HEK293 (cell line): ENCODE results near the gene PTPRN2.
"Not testable (repeated sequence)": the region's sequence is repeated elsewhere in the genome, so short reads cannot be mapped to it uniquely, and the experiment has no call there.

ENCODE experiments used
- CTCF ChIA-PET: fragments of 350-600 bp; formaldehyde crosslinking; extraction: SDS; loops from one replicate; lab custom pipeline; 2021; ENCODE audit warnings: antibody characterized with exemption; lab: Yijun Ruan, JAX
- POLR2A ChIA-PET: fragments of 300-600 bp; formaldehyde crosslinking; extraction: SDS; loops from one replicate; lab custom pipeline; 2020; ENCODE audit warnings: antibody characterized with exemption, inconsistent platforms; lab: Yijun Ruan, JAX
- H3K27ac ChIP-seq: fragments of 200-500 bp; sonication (Bioruptor generic); 2 replicates; pipeline ENCODE4 v1.5.1; 2014; ENCODE audit warnings: low read depth, low read length, control low read depth, inconsistent platforms; ENCODE audit errors: extremely low read depth
- H3K36me3 ChIP-seq, 2 experiments: fragments of 200-500 bp in 1 of 2; sonication (Bioruptor generic) in 1 of 2; 1 replicate in 1 of 2; 2 replicates in 1 of 2; pipeline ENCODE4 v1.5.1; 2014 to 2017; ENCODE audit warnings: inconsistent platforms in 2 of 2, low read length in 2 of 2; ENCODE audit not compliant: control insufficient read depth in 2 of 2, insufficient read depth in 1 of 2
- H3K4me1 ChIP-seq: fragments of 200-500 bp; sonication (Bioruptor generic); 2 replicates; pipeline ENCODE4 v1.5.1; 2014; ENCODE audit warnings: mild to moderate bottlenecking, low read length, inconsistent platforms; ENCODE audit not compliant: control insufficient read depth, insufficient read depth
- H3K4me3 ChIP-seq: 2 replicates; pipeline ENCODE4 v1.5.1; 2011; ENCODE audit warnings: low read depth, mild to moderate bottlenecking, control low read depth, low read length, moderate library complexity
- H3K9me3 ChIP-seq: fragments of 200-500 bp; sonication (Bioruptor generic); 2 replicates; pipeline ENCODE4 v1.5.1; 2014; ENCODE audit warnings: low read depth, low read length, inconsistent platforms; ENCODE audit not compliant: control insufficient read depth, insufficient read depth
- GLIS2 ChIP-seq: fragments of 450-650 bp; formaldehyde crosslinking; IDR thresholded peaks from 2 replicates; pipeline ENCODE4 v1.5.1; 2016; ENCODE audit warnings: missing biosample characterization, missing genetic modification characterization
- MYNN ChIP-seq: fragments of 450-650 bp; formaldehyde crosslinking; IDR thresholded peaks from 2 replicates; pipeline ENCODE4 v1.5.1; 2016; ENCODE audit warnings: missing biosample characterization, missing genetic modification characterization, borderline replicate concordance
- OVOL3 ChIP-seq: fragments of 450-650 bp; formaldehyde crosslinking; IDR thresholded peaks from 2 replicates; pipeline ENCODE4 v1.5.1; 2016; ENCODE audit warnings: missing biosample characterization, missing genetic modification characterization
- PRDM2 ChIP-seq: fragments of 450-650 bp; formaldehyde crosslinking; IDR thresholded peaks from 2 replicates; pipeline ENCODE4 v1.5.1; 2016; ENCODE audit warnings: missing biosample characterization, missing genetic modification characterization, borderline replicate concordance
- SCRT1 ChIP-seq: fragments of 450-650 bp; formaldehyde crosslinking; IDR thresholded peaks from 2 replicates; pipeline ENCODE4 v1.5.1; 2016; ENCODE audit warnings: missing biosample characterization, missing genetic modification characterization, borderline replicate concordance
- YY2 ChIP-seq: fragments of 450-650 bp; formaldehyde crosslinking; IDR thresholded peaks from 2 replicates; pipeline ENCODE4 v1.5.1; 2016; ENCODE audit warnings: missing biosample characterization, missing genetic modification characterization
- ZBTB48 ChIP-seq: fragments of 450-650 bp; formaldehyde crosslinking; IDR thresholded peaks from 2 replicates; pipeline ENCODE4 v1.5.1; 2016; ENCODE audit warnings: missing biosample characterization, missing genetic modification characterization
- ZFP3 ChIP-seq: fragments of 450-650 bp; formaldehyde crosslinking; IDR thresholded peaks from 2 replicates; pipeline ENCODE4 v1.5.1; 2016; ENCODE audit warnings: low read depth, missing biosample characterization, missing genetic modification characterization
- ZIC2 ChIP-seq: fragments of 450-650 bp; formaldehyde crosslinking; IDR thresholded peaks from 2 replicates; pipeline ENCODE4 v1.5.1; 2016; ENCODE audit warnings: missing biosample characterization, missing genetic modification characterization
- ZNF148 ChIP-seq: fragments of 450-650 bp; formaldehyde crosslinking; IDR thresholded peaks from 2 replicates; pipeline ENCODE4 v1.5.0; 2017; ENCODE audit warnings: missing biosample characterization, missing genetic modification characterization, borderline replicate concordance
- ZNF514 ChIP-seq: fragments of 450-650 bp; formaldehyde crosslinking; IDR thresholded peaks from 2 replicates; pipeline ENCODE4 v1.5.1; 2016; ENCODE audit warnings: missing biosample characterization, missing genetic modification characterization
- ZNF596 ChIP-seq: fragments of 450-650 bp; IDR thresholded peaks from 2 replicates; pipeline ENCODE4 v1.5.0; 2018; ENCODE audit warnings: missing biosample characterization, mild to moderate bottlenecking, missing genetic modification characterization, moderate library complexity
- ZNF610 ChIP-seq: fragments of 450-650 bp; formaldehyde crosslinking; IDR thresholded peaks from 2 replicates; pipeline ENCODE4 v1.5.1; 2016; ENCODE audit warnings: missing biosample characterization, missing genetic modification characterization, borderline replicate concordance
- TF ChIP-seq, protein P1 (sequence below): fragments of 450-650 bp; formaldehyde crosslinking; optimal IDR thresholded peaks from 2 replicates; pipeline ENCODE3; 2016; ENCODE audit warnings: missing biosample characterization, mild to moderate bottlenecking, missing genetic modification characterization
- TF ChIP-seq, protein P2 (sequence below): fragments of 450-650 bp; formaldehyde crosslinking; IDR thresholded peaks from 2 replicates; pipeline ENCODE4 v1.5.1; 2017; ENCODE audit warnings: missing biosample characterization, missing genetic modification characterization

Gene PTPRN2

DNA sequence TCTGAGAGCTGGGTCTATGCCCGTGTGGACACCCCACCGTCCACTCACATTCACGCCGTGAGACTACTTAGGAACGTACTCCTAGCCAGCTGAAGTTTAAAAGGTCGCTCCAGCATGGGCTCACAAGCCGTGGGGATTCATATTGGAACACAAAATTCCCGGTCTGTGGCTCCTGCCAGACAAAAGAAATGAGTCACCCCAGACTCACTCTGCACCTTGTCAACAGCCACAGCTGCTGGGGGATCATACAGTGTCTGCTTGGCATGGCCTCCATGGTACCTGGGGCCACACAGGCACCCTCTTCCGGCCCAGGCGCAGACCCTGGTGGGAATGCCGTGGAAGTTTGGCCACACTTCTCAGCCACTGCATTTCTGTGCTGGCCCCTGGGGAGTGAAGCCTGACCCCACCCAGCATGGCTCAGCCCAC is 1022.4 kb downstream of the PTPRN2 start:
- H3K27ac ChIP-seq = no peak overlapping the region
- no peaks in the 10 kb centered on the region for H3K9me3 ChIP-seq
- no peak for TF ChIP-seq SCRT1 (tag by site-specific recombination)
- TF ChIP-seq, protein P1, sequence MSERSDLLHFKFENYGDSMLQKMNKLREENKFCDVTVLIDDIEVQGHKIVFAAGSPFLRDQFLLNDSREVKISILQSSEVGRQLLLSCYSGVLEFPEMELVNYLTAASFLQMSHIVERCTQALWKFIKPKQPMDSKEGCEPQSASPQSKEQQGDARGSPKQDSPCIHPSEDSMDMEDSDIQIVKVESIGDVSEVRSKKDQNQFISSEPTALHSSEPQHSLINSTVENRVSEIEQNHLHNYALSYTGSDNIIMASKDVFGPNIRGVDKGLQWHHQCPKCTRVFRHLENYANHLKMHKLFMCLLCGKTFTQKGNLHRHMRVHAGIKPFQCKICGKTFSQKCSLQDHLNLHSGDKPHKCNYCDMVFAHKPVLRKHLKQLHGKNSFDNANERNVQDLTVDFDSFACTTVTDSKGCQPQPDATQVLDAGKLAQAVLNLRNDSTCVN = no peak
- no peak for TF ChIP-seq OVOL3 (tag by site-specific recombination)
- TF ChIP-seq YY2 = no peak
- TF ChIP-seq, protein P2, sequence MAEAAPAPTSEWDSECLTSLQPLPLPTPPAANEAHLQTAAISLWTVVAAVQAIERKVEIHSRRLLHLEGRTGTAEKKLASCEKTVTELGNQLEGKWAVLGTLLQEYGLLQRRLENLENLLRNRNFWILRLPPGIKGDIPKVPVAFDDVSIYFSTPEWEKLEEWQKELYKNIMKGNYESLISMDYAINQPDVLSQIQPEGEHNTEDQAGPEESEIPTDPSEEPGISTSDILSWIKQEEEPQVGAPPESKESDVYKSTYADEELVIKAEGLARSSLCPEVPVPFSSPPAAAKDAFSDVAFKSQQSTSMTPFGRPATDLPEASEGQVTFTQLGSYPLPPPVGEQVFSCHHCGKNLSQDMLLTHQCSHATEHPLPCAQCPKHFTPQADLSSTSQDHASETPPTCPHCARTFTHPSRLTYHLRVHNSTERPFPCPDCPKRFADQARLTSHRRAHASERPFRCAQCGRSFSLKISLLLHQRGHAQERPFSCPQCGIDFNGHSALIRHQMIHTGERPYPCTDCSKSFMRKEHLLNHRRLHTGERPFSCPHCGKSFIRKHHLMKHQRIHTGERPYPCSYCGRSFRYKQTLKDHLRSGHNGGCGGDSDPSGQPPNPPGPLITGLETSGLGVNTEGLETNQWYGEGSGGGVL (tag by site-specific recombination) = no peak
- TF ChIP-seq ZFP3 (tag by site-specific recombination) = no peak
- no peak for TF ChIP-seq MYNN (tag by site-specific recombination)
- POLR2A ChIA-PET = no interaction called here
- CTCF ChIA-PET = no interaction called here
- H3K36me3 ChIP-seq = no peaks in the 10 kb centered on the region
- H3K4me1 ChIP-seq = no peaks in the 10 kb centered on the region
- H3K4me3 ChIP-seq = no peak overlapping the region

DNA sequence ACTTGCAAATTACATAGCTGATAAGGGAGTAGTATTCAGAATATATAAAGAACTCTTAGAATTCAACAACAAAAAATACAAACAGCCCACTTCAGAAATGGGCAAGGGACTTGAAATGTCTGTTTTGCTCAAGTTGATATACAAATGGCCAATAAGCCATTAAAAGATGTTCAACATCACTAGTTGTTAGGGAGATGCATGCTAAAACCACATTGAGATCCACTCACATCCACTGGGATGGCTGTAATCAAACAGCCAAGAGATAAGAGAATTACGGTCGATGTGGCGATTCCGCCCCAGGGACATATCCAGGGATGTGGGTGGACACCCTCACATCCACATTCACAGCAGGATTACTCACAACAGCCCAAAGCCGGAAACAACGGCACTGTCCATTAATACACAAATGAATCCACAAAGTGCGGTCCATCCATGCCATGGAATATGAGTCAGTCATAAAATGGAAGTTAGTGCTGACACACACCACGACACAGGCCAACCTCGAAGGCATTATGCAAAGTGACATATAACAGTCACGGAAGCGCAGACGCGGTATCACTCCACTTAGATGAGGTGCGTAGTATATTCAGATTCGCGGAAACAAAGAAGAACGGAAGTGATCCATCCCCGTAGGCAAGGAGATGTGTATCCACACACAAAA is 1023.0 kb downstream of the PTPRN2 start:
- H3K27ac ChIP-seq = no peak overlapping the region
- H3K4me1 ChIP-seq = no peaks in the 10 kb centered on the region
- POLR2A ChIA-PET = no interaction called here
- no peaks in the 10 kb centered on the region for H3K36me3 ChIP-seq
- H3K4me3 ChIP-seq = no peak overlapping the region
- H3K9me3 ChIP-seq = no peaks in the 10 kb centered on the region
- no peak for TF ChIP-seq PRDM2
- no peak for TF ChIP-seq ZNF610 (tag by site-specific recombination)
- no peak for TF ChIP-seq ZIC2 (tag by site-specific recombination)
- no peak for TF ChIP-seq ZNF514 (tag by site-specific recombination)
- no peak for TF ChIP-seq GLIS2 (tag by site-specific recombination)
- TF ChIP-seq ZNF148 (tag by site-specific recombination) = no peak
- TF ChIP-seq ZNF596 (tag by site-specific recombination) = no peak
- no peak for TF ChIP-seq ZBTB48
- TF ChIP-seq, all 188 proteins: peak for 0
- CTCF ChIA-PET = no interaction called here

GRCh38 chr7:157563467-157564135 is 1024.0 kb downstream of the PTPRN2 start:
- POLR2A ChIA-PET, CTCF ChIA-PET, H3K9me3 ChIP-seq, H3K36me3 ChIP-seq, H3K27ac ChIP-seq, H3K4me1 ChIP-seq, H3K4me3 ChIP-seq: not testable (repeated sequence)
